Panc1 (cell line): ENCODE measurements around the gene ITPR2. TPM values are rescaled to one million over a fixed set of nuclear protein-coding genes. Genes with fewer than 3 reads are reported as not detected.

Experiments used
- ATAC-seq: fragments of 200-7000 bp; cut with Tn5 transposase; 2 replicates; pipeline ENCODE4 v1.9.1; 2020; ENCODE audit warnings: mild to moderate bottlenecking, moderate library complexity
- BruUV-seq: library from RNA; stranded (reverse); fragments of 400-500 nt; replicated peaks from 2 replicates; lab custom pipeline; 2021; lab: Mats Ljungman, UMichigan
- CTCF ChIA-PET: fragments of 300-600 bp; sonication (Branson Sonifier 250); formaldehyde crosslinking; loops from one replicate; lab custom pipeline; 2022; ENCODE audit warnings: antibody characterized with exemption; lab: Charles Lee
- POLR2A ChIA-PET: fragments of 300-600 bp; sonication (Branson Sonifier 250); formaldehyde crosslinking; loops from one replicate; lab custom pipeline; 2022; ENCODE audit warnings: antibody characterized with exemption; lab: Charles Lee
- DNase-seq: peaks from one replicate; pipeline ENCODE4 v3.0.0-alpha.2; 2010; ENCODE audit warnings: low read depth, low spot score
- H3K27ac ChIP-seq: 2 replicates; pipeline ENCODE4 v1.5.1; 2011; ENCODE audit warnings: mild to moderate bottlenecking, low read length, inconsistent platforms
- H3K27me3 ChIP-seq: fragments of 200-500 bp; sonication (Bioruptor generic); 2 replicates; pipeline ENCODE4 v1.6.0; 2014; ENCODE audit warnings: low read length, inconsistent platforms; ENCODE audit not compliant: control insufficient read depth, insufficient read depth
- H3K36me3 ChIP-seq: fragments of 200-500 bp; sonication (Bioruptor generic); 2 replicates; pipeline ENCODE4 v1.5.1; 2014; ENCODE audit warnings: inconsistent platforms, mild to moderate bottlenecking, low read length, moderate library complexity; ENCODE audit not compliant: control insufficient read depth, insufficient read depth
- H3K4me1 ChIP-seq: 2 replicates; pipeline ENCODE4 v1.5.1; 2011; ENCODE audit warnings: inconsistent platforms, mild to moderate bottlenecking, low read length, moderate library complexity; ENCODE audit not compliant: control insufficient read depth, insufficient read depth
- H3K4me3 ChIP-seq, 2 experiments: 2 replicates each; pipeline ENCODE4 v1.5.1; 2011 to 2012; ENCODE audit warnings: low read depth in 2 of 2, low read length in 2 of 2, mild to moderate bottlenecking in 2 of 2, inconsistent platforms in 1 of 2, moderate library complexity in 1 of 2
- H3K9me3 ChIP-seq: fragments of 200-500 bp; sonication (Bioruptor generic); 2 replicates; pipeline ENCODE4 v1.5.1; 2014; ENCODE audit warnings: low read depth, mild to moderate bottlenecking, inconsistent platforms, low read length, moderate library complexity; ENCODE audit not compliant: control insufficient read depth, insufficient read depth
- POLR2AphosphoS5 ChIP-seq: IDR thresholded peaks from 2 replicates; pipeline ENCODE4 v1.6.1; 2012; ENCODE audit warnings: mild to moderate bottlenecking, low read depth, low read length, moderate library complexity
- SIN3A ChIP-seq: IDR thresholded peaks from 2 replicates; pipeline ENCODE4 v1.6.1; 2012; ENCODE audit warnings: low read depth, mild to moderate bottlenecking, low read length, moderate library complexity, borderline replicate concordance; ENCODE audit not compliant: insufficient read depth
- TCF7L2 ChIP-seq: IDR thresholded peaks from 2 replicates; pipeline ENCODE4 v1.6.1; 2011; ENCODE audit warnings: mild to moderate bottlenecking, low read depth, low read length, inconsistent platforms
- in situ Hi-C: cut with HindIII; loops from 2 replicates; pipeline ENCODE4 v1.10.0; 2016; ENCODE audit warnings: low sequenced_read_pairs, low pct_unique_long_range_greater_than_20kb
- intact Hi-C: fragments of 100-400 bp; cut with micrococcal nuclease; formaldehyde crosslinking; loops from one replicate; pipeline ENCODE4 v1.10.0; 2022; ENCODE audit not compliant: unreplicated experiment
- total RNA-seq: library from RNA; stranded (reverse); gene quantifications from one replicate; pipeline ENCODE4 v1.2.1, GENCODE V29; 2021; ENCODE audit not compliant: unreplicated experiment
- TF ChIP-seq, protein P1 (sequence below): fragments of 450-650 bp; IDR thresholded peaks from 2 replicates; pipeline ENCODE4 v1.5.1; 2017; ENCODE audit warnings: mild to moderate bottlenecking
- TF ChIP-seq, protein P2 (sequence below), 2 experiments: IDR thresholded peaks; 2 replicates each; pipeline ENCODE4 v1.6.1; 2011 to 2012; ENCODE audit warnings: low read depth in 2 of 2, control low read depth in 1 of 2, low read length in 1 of 2, mild to moderate bottlenecking in 1 of 2, moderate library complexity in 1 of 2; ENCODE audit not compliant: insufficient read depth in 1 of 2

Gene ITPR2
- total RNA-seq, 1 experiment from 2014 or later, result 41.8 TPM

DNA sequence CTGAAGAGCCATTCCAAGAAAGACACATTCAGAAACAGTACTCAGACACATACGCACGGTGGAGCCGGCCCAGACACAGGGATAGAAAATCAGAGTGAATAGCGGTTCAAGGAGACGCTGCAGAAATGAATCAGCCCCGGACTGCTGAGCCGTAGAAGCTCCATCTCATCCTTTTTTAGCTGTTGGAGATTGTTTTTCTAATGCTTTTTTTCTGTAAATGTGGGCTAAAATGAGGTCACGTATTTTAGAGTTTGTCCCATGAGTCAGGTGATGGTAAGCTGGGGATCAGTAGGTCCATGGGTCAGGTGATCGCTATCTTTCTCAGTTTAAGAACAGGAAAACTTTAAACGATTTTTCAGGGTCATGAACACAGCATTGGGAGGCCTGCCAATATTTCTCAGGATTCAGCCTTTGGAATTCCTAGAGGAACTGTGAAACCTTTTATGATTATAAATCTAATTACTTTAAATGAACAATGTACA lies 202.4 kb downstream of the ITPR2 start:
- intact Hi-C loops (no loop called here), in situ Hi-C loops (no loop called here)
- BruUV-seq, result no TSS peak
- no peaks in the 10 kb centered on the region for H3K9me3 ChIP-seq
- no peak overlapping the region; the same call in 1 of the 2 replicates for H3K27ac ChIP-seq
- ATAC-seq (peak; percentile 75), DNase-seq (no peak)
- ChIA-PET CTCF (interaction anchor here (0.6 to 1.2 kb wide), 2 partner anchors 24 to 71 kb away, joined by 3 to 4 read pairs; no protein-coding TSS in a partner anchor), POLR2A (interaction anchor here (0.7 kb wide), 1 partner anchor 190 kb away, joined by 3 read pairs; no protein-coding TSS in a partner anchor)
- H3K36me3 ChIP-seq, result no peaks in the 10 kb centered on the region
- H3K4me3 ChIP-seq, result peak overlapping the region in 1 of 2 experiments; percentile 12; a peak in 1 of 4 replicates
- TF ChIP-seq, protein P1, sequence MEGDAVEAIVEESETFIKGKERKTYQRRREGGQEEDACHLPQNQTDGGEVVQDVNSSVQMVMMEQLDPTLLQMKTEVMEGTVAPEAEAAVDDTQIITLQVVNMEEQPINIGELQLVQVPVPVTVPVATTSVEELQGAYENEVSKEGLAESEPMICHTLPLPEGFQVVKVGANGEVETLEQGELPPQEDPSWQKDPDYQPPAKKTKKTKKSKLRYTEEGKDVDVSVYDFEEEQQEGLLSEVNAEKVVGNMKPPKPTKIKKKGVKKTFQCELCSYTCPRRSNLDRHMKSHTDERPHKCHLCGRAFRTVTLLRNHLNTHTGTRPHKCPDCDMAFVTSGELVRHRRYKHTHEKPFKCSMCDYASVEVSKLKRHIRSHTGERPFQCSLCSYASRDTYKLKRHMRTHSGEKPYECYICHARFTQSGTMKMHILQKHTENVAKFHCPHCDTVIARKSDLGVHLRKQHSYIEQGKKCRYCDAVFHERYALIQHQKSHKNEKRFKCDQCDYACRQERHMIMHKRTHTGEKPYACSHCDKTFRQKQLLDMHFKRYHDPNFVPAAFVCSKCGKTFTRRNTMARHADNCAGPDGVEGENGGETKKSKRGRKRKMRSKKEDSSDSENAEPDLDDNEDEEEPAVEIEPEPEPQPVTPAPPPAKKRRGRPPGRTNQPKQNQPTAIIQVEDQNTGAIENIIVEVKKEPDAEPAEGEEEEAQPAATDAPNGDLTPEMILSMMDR, result no peak
- TF ChIP-seq SIN3A (no peak), POLR2AphosphoS5 (no peak), TCF7L2 (no peak)
- TF ChIP-seq, protein P2, sequence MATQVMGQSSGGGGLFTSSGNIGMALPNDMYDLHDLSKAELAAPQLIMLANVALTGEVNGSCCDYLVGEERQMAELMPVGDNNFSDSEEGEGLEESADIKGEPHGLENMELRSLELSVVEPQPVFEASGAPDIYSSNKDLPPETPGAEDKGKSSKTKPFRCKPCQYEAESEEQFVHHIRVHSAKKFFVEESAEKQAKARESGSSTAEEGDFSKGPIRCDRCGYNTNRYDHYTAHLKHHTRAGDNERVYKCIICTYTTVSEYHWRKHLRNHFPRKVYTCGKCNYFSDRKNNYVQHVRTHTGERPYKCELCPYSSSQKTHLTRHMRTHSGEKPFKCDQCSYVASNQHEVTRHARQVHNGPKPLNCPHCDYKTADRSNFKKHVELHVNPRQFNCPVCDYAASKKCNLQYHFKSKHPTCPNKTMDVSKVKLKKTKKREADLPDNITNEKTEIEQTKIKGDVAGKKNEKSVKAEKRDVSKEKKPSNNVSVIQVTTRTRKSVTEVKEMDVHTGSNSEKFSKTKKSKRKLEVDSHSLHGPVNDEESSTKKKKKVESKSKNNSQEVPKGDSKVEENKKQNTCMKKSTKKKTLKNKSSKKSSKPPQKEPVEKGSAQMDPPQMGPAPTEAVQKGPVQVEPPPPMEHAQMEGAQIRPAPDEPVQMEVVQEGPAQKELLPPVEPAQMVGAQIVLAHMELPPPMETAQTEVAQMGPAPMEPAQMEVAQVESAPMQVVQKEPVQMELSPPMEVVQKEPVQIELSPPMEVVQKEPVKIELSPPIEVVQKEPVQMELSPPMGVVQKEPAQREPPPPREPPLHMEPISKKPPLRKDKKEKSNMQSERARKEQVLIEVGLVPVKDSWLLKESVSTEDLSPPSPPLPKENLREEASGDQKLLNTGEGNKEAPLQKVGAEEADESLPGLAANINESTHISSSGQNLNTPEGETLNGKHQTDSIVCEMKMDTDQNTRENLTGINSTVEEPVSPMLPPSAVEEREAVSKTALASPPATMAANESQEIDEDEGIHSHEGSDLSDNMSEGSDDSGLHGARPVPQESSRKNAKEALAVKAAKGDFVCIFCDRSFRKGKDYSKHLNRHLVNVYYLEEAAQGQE (IDR thresholded peaks at IDR 0.05; ENCODE audit: insufficient read depth in 1 of 2, low read depth in 2 of 2, low read length in 1 of 2), result no peak
- H3K27me3 ChIP-seq, result no peaks in the 10 kb centered on the region
- peaks cover 8% of the 10 kb centered on the region for H3K4me1 ChIP-seq

DNA sequence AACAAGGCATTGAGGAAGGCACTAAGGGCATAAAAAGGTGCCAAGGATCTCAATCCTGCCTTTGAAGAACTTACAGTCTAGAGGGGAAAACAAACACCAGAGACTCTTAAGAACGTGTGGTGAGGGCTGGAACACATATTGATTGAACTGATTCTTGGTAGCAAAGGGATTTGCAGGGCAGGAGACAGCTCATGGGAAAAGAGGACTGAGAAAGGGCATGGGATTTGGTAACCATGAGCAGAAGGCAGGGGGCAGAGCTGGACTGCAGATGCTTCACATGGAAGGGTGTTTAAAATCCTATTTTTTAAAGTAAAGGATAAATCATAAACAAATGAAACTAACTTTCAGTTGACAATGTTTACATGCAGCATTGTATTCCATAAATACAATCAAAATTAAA lies 203.1 kb downstream of the ITPR2 start:
- 0 out of 2 replicates have a peak, but pooled peaks have one; percentile 63 for ATAC-seq
- ChIA-PET CTCF (interaction anchor here (1.2 kb wide), 1 partner anchor 72 kb away, joined by 4 read pairs; no protein-coding TSS in a partner anchor), POLR2A (no interaction called here)
- no peak overlapping the region for H3K27ac ChIP-seq
- in situ Hi-C loops (no loop called here), intact Hi-C loops (no loop called here)
- TF ChIP-seq, protein P2 (IDR thresholded peaks at IDR 0.05; ENCODE audit: insufficient read depth in 1 of 2, low read depth in 2 of 2, low read length in 1 of 2), result no peak
- TF ChIP-seq, protein P1, result peak; percentile 70
- H3K9me3 ChIP-seq, result no peaks in the 10 kb centered on the region
- H3K4me1 ChIP-seq, result peaks cover 8% of the 10 kb centered on the region
- H3K4me3 ChIP-seq, result no peak overlapping the region
- no peak for DNase-seq
- H3K27me3 ChIP-seq, result no peaks in the 10 kb centered on the region
- H3K36me3 ChIP-seq, result no peaks in the 10 kb centered on the region
- BruUV-seq, result no TSS peak
